GM18505 (cell line): ENCODE data around the gene KASH5.

Source experiments
- ATAC-seq: cut with Tn5 transposase; IDR thresholded peaks from one replicate; pipeline ENCODE4 v1.9.1; 2021; ENCODE audit not compliant: unreplicated experiment
- POLR2A ChIP-seq: IDR thresholded peaks from 4 replicates; pipeline ENCODE4 v1.6.1; 2011; ENCODE audit warnings: borderline replicate concordance; ENCODE audit not compliant: insufficient read depth, insufficient read length; ENCODE audit errors: extremely low read depth

Gene KASH5

GRCh38 chr19:49462492-49462891, 74.4 kb downstream of the KASH5 start:
- ATAC-seq, result no peak

GRCh38 chr19:49463960-49464740, 76.1 kb downstream of the KASH5 start:
- no peak for TF ChIP-seq POLR2A
- no peak for ATAC-seq

More at GRCh38 chr19:49462492-49462891, 74.4 kb downstream of the KASH5 start:
- no peak for TF ChIP-seq POLR2A

- no peak for ATAC-seq
- TF ChIP-seq POLR2A, result no peak
Measured at GRCh38 chr19:49465371-49465770, 77.3 kb downstream of the KASH5 start.
